Measurements from ENCODE around the gene MPHOSPH9.

Gene MPHOSPH9

DNA sequence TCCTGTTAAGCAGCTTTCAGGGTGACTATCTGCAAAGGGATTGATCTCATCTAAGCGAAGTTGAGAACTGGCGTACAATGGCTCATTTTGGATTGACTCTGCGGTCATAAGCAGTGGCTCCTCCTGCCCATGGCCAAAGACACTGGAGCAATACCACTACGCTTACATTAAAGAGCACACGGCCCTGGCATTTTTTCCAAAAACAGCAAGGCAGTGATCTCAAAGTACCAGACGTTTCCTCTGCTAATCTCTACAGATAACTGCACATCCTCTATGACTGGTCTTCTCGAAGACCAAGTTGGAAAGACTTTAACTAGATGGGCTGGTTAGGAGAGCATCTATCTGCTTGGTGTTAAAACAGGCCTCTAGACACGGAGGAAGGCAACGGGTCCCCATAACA, 84.7 kb downstream of the MPHOSPH9 start:
- DNase-seq = no peak

DNA sequence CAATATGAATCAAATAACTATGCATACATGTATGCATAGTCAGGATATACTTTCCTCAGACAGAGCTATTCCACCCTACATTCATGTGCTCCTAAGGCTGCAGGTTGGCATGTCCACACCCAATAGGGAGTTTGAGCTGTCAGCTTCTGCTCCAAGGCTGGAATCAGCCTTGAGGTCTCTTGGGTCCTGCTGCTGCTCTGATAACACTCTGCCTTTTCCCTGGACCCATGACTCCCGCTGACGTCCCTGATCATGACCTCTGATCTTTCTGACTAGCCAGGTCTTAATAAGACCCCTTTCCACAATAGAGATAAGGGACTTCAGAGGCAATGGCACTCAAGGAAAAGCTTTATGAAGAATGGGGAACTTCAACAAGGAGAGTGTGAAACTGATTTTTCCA, 87.7 kb downstream of the MPHOSPH9 start:
- no peak for DNase-seq

DNA sequence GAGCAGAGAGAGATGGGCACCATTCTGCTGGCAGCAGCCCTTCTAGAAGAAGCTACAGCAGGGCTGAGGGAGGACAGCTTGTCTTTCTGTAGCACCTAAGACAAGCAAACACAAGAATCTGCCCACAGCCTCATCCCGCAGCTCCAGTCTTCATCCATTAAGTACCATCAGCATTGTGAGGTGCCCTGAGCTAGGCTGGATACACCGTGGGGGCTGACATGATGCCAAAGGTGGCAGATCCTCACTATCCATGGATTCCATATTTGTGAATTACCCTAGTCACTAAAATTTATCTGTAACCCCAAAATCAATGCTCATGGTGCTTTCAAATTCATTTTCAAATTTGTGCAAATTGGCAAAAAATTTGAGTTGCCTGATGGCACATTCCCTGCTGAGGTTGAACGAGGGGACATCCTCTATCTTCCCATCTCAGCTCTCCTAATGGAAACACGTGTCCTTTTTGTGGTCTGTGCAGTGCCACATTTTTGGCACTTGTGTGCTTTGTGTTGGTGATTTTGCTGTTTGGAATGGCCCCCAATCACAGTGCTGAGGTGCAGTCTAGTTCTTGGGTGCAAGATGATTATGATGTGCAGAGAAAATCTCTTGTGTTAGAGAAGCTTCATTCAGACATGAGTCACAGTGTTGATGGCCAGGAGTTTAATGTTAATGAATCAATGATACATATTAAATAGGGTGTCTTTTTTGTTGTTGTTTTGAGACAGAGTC, 89.0 kb downstream of the MPHOSPH9 start:
- DNase-seq = no peak

DNA sequence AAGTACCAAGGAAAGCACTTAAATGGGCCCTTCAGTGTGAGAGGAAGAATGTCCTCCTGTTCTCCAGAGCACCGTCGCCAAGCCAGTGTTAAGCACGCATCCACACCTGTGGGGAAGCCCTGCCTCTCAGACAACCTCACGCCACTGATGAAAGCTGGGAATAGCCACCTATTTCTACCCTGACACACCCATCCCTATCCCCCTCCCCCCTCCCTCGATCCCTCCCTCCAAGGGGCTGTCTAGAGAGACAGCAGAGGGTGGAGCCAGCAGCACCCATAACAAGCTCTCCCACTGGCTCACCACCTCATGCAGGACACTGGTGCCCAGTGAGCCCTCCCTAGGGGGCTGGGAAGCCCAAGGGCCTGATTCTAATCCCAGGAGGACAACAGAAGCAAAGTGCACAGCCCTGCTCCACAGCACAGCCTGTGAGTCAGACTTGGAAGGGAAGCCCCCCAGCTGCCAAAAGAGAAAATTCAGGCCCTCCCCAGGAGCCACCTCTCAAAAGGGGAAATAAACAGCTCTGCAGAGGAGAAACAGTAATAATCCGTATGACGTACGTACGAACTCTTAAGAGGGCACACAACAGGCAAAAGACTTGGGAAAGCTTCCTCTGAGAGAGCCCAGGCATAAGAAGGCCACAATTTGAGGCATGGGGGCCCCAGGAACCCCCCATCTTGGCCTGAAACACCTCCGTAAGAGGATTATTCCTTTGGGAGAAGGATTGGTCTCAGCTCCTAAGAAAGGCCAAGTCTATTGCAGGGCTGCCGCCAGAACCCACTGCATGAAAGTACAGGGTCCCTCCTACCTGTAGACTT, 89.8 kb downstream of the MPHOSPH9 start:
- DNase-seq = peak; percentile 85

DNA sequence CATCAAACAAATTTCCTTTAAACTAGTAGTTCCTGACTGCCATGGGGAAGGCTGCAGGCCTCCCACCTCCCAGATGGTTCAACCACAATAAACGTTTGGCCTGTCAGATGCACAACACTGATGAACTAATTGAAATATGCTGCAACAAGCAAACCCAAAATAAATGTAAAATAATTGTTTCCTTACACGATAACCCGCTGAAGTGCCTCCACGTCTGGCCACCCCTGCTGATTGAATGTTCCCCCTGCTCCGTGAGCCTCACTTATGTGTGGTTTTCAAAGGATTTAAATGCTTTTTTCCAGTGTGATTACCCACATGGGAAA, 90.5 kb downstream of the MPHOSPH9 start:
- no peak for DNase-seq

DNA sequence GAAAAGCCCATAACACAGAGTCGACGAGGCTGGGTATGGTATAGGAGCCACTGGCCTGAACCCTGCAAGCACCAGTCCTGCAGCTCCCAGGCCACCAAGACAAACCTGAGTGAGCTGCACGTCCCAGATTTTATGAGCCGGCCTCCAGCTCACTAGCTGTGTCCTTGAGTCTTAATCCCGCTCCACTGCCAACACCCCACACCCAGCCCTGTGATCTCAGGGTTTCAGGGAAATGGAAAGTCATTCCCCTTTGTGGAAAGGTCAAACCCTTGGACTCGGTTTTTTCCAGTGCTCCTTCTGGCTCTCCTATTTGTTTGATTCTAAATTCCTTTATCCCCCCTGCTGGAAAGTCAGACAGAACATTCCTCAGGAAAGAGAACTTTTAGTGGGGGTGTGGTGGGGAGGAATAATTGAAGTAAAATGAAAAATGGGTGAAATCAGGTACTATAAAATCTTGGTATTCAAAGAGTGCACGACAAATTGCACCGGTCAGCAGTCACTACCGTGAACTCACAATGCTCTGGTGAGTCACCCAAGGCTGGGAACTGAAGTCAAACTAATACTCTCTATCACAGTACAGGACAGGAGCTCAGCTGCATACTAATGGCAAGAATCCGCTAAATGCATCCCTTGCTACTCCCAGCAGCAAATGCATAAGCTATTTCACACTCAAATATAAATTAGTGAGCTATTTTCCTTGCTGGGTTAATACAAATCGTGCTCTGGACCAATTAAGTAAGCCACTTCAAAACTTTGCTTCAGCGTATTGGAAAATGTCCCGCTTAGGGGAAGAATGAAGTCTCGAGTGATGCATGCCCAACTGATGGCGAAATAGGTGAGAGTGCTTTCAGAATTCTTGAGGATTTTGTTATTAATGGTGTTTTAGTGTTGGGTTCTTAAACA, 91.1 kb downstream of the MPHOSPH9 start:
- DNase-seq = no peak

DNA sequence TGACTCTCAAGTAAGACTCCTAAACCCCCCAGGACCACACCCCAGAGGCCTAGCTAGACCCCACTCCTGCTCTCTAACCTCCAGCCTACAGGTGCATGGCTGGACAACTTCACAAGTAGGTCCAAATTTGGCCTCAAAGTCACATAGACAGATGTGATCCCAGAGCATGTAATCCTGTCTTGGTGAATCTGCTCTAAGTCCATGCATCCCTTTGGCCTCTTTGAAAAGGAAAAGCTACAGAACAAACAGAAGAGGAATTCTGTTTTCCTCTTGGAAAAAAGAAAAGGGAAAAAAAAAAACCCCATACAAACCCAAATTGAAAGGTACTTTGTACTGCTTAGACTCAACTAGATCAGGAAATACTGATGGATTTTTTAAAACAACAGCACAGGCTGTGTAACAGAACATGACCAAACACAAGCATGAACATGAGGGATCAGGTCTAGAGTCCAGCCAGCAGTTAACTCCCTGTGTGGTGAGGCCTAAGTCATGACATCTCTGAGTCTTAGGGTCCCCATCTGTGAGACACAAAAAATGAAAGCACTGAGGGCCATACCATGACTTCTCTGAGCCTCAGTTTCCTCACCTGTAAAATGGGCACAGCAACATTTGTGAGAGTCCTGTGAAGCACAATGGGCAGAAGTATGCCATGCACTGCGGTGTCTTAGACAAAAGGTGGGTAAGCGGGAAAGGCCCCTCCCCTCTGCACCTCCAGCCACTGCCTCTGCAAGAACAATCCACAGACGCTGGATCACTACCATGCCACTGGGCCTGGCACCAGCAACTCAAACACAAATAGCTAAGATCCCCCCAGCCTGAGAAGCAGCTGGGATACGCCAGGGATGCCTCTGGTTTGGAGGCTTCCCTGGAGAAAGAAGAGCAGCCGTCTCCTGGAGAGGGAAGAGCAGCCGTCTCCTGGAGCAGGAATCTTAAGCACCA, 92.0 kb downstream of the MPHOSPH9 start:
- no peak for DNase-seq

DNA sequence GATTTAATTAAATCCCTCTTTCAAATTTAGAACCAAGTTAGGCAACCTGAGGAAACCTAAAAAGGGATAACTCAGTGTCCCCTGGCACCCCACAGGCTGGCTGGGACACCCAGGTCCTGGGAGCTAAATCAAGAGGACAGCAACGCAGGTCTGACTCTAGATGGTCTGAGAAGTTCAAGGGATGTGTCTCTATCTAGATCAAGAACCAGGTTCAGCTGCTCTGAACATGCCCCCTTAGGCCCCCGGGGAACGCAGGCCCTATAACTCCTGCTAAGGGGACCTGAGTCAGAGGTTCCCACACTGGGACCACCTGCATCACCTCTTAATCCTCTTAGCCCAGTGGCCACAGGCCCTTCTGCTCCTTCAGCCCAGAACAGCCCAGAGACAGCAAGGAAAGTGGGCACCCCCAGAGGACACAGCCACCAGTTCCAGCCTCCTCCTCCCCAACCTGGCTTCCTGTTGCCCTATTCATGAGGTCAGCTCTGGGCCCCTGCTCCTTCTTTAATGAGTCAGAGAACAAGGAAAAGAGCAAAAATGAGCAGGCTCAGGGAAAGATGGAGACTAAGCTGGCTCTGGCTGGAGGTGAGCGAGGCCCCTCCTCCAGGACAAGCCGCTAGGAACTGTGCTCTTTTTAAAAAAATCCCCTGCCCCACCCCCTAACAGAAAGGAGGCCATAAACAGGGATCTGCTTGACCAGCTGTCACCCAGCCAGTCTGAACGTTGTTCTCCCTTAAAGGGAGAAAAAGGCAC, 92.8 kb downstream of the MPHOSPH9 start:
- no peak for DNase-seq

DNA sequence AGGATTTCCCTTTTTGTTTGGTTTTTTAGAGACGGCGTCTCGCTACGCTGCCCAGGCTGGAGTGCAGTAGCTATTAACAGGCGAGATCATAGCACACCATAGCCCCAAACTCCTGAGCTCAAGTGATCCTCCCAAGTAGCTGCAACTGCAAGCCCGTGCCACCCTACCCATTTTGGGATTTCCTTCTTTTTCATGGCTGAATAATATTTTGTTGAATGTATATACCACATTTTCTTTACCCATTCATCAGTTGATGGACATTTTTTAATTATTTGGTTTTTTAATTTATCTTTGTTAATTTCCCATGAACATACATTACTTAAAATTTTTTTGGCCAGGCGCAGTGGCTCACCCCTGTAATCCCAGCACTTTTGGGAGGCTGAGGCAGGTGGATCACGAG, 97.3 kb downstream of the MPHOSPH9 start:
- DNase-seq = no peak

DNA sequence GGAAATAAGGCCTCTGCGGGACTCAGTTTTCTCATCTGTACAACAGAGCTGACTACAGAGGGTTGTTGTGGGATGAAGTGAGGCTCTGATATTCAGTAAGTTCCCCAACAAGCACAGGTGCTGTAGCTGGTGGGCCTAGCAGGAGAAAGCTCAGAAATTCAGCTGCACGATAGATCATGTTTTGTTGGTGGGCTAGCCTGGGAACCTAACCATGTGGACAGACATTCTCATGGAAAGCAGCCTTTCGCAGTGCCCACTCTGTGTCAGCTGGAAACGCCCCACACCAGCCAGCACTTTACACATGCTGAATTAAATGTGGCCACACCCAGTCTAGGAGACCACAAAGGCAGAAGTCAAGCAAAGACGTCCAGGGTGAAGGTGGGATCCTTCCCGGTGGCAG, 98.1 kb downstream of the MPHOSPH9 start:
- no peak for DNase-seq

DNA sequence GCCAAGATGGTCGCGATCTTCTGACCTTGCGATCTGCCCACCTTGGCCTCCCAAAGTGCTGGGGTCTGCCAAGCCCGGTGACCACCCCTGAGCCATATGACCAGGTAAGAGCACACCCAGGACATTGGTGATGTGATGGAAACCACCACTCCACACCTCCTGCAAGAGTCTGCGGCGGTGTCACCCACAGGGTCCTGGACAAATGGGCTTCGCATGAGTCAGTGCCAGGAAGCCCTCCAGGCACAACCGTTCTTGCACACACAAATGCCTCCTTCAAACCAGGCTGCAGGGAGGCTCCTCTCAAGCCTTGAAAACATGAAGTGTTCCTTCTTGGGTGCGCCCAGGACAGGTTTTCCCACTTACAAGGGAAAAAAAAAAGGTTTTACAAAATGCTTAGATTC, 98.7 kb downstream of the MPHOSPH9 start:
- DNase-seq = no peak

DNA sequence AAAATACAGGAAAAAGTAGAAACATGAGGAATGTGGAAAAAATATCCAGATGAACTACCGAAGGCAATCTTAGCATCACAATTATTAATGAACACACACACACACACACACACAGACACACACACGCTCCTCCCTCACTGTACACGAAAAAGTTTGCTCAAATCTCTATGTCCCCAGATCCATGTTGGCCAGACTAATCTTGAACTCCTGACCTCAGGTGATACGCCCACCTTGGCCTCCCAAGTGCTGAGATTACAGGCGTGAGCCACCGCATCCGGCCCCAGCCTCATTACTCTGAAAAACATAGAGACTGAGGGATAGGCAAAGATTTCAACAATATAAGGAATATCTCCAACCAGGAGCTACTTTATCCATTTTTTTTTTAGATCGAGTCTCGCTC, 99.2 kb downstream of the MPHOSPH9 start:
- DNase-seq = no peak

DNA sequence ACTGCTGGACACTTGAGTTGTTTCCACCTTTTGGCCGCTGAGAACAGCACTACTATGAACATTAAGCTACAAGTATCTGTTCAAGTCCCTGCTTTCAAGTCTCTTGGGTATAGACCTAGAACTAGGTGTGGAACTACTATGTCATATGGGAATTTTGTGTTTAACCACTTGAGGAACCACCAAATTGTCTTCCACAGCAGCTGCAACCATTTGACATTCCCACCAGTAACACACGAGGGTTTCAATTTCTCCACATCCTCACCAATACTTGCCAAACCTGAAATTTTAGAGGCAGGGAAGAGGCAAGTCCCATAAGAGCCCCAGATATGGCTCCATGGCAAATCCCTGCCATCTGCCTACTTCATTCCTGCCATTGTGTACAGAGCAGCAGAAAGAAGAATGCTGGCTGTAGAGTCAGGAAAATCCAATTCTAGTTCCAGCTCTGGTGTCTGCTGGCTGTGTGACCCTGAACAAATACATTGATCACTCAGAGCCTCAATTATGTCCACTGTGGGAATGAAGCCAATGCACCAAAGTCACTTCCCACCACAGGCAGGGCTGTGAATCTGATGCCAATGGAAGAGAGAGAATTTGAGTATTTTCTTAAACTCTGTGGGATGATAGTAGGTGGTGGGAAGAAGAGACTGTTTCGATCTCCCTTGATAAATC, 99.9 kb downstream of the MPHOSPH9 start:
- no peak for DNase-seq

DNA sequence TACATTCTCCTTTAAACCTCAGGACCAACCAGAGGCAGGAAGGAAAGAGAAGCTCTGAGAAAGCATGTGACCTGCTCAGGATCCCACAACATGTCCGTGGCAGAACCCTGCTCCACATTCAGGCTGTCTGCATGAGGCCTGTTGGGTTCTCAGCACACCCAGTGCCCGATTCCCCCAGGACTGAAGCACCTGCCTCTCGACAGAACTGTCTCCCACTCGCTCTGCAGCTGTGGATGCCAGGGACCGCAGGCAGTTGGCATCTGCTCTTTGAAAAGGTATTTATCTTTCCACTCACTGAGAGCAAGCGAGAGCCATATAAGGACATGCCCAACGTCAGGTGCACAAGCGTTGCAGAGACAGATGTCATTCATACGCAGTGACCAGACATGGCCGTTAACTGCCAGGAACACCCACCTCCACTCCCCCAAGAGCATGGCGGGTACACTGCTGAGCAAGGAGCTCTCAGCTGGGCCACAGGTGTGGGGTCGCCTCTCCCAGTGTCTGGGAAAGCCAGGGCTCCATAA, 101.0 kb downstream of the MPHOSPH9 start:
- DNase-seq = no peak

DNA sequence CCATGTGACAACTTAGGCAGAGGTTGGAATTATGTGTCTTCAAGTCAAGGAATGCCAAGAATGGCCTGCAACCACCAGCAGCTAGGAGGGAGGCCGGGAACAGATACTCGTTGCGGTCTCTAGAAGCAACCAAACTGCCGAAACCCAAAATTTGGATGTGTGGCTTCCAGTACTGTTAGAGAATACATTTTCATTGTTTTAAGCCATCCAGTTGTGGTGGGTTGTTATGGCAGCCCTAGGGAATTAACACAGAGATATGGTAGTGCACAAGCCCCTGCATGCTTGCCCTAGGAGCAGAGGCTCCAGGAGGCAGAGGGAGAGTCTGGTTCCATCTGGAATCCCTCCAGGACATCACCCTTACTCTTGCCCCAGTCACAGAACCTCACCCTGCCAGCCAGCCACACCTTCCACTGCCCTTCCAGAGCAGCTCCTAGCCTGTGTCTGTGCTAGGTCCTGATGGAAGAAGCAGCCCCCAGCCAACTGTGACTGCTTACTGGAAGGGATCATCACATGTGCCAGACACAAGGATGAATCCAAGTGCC, 101.6 kb downstream of the MPHOSPH9 start:
- no peak for DNase-seq

DNA sequence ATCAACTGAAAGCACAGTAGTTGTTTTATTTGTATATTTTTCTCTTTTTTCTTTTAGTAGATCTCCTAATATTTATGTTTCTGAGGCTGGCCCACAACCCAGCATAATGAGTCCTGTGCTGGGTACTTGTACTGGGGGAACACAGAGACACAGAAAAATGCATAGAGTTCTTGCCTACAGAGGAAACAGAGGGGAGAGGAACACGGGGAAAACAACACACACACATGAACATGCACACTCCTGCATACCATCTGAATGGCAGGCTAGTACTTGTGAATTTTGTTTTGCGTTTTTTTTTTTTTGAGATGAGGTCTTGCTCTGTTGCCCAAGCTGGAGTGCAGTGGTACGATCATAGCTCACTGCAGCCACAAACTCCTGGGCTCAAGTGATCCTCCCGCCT, 103.3 kb downstream of the MPHOSPH9 start:
- DNase-seq = no peak

DNA sequence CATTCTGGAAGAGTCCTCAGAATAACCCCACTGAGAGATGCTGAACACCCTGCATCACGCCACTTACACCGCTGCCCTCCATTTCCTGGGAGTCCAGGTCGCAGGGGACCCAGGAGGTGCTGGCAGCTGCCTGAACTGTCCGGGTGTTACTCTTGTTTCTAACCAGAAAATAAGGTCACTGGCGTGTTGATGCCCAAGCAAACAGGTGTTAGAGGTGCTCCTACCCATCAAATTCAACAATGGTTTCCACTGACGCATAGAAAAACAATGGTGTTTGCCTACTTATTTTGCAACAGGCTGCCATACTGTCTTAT, 105.8 kb downstream of the MPHOSPH9 start:
- no peak for DNase-seq

DNA sequence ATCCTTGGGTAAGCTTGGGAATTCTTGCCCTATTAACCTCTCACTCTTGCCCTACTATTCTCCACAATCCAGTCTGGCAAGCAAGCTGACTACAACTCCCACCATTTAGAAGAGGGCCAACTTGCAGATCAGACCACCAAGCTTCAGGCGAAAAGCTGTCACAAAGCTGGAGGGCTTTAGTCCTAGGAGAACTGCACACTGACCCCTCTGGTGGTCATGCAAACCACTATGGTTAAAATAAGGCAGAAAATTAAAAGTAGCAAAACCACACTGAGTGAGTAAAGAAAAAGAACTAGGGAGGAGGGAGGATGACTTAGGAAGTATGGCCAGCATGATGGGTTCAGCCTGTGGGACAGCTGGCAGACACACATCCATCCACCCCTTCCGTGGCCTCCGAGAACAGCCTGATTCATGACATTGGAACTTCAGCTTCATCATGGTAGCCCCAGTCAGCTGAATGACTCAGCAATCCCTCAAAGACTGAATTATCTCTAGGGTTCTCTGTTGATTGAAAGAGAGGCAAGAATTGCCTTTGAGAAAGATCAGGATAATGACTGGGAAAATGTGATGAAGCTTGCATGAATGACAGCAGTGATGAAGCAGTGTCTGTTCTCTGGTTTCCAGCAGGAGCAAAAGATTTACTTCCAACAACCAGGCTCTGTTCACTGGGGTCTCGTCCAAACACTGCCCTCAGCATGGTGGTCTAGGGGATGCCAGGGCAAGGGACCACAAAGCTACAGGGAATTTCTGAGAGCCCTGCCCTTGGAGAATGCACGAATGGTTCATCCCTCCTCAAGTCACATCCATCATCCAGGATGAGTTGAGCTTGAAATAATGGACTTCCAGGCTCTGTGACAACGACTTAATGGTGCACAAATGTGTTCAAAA, 106.4 kb downstream of the MPHOSPH9 start:
- peak; percentile 76 for DNase-seq

DNA sequence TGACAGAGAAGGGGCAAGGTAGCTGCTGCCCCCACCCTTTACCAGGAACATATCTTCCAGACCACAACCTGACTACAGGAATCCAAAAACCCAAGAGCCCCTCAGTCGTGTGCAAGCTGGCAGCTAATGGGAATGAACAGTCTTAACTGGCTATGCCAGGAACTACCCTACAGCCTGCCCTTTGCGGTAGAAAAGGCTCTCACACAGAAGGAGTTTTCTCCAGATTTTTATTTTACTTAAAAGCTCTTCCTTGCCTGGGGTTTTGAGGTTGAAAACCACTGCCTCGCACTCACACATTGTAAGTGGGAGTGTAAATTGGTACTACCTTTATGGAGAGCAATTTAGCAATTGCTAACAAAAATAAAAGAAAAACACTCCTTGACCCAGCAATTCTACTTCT, 110.3 kb downstream of the MPHOSPH9 start:
- no peak for DNase-seq

DNA sequence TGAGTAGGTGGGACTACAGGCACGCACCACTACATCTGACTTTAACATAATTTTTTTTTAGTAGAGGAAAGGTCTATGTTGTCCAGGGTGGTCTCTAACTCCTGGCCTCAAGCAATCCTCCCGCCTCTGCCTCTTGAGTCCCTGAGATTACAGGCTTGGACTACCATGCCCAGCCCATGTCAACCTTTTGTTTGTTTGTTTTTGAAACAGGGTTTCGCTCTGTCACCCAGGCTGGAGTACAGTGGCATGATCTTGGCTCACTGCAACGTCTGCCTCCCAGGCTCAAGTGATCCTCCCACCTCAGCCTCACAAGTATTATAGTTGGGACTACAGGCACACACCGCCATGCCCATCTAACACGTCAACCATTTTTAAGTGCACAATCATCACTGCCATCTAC, 111.3 kb downstream of the MPHOSPH9 start:
- DNase-seq = no peak

Data from MV-4-11 (cell line).